Liver (tissue), 9 donors: ENCODE data around the gene KL. TPM values are rescaled to one million over a fixed set of nuclear protein-coding genes. Genes with fewer than 3 reads are reported as not detected.

Experiments used
- DNase-seq: peaks from one replicate; pipeline ENCODE4 v3.0.0-alpha.2; 2017; ENCODE audit warnings: low spot score
- H3K27ac ChIP-seq, 2 donors: one replicate each; pipeline ENCODE4 v1.7.0; 2013; ENCODE audit warnings: inconsistent platforms in 2 of 2, low read length in 2 of 2, control low read depth in 1 of 2, low read depth in 1 of 2, mild to moderate bottlenecking in 1 of 2
- H3K27me3 ChIP-seq, 4 donors: one replicate each; pipeline versions ENCODE4 v1.6.1 to v1.7.0; 2013; ENCODE audit warnings: low read length in 3 of 4, inconsistent platforms in 1 of 4, mild to moderate bottlenecking in 1 of 4, moderate library complexity in 1 of 4; ENCODE audit not compliant: control insufficient read depth in 4 of 4, insufficient read depth in 4 of 4
- H3K36me3 ChIP-seq, 4 donors: one replicate each; pipeline versions ENCODE4 v1.6.1 to v1.7.0; 2013; ENCODE audit warnings: low read length in 3 of 4, mild to moderate bottlenecking in 3 of 4, low read depth in 1 of 4, moderate library complexity in 1 of 4; ENCODE audit not compliant: control insufficient read depth in 4 of 4, insufficient read depth in 3 of 4
- H3K4me1 ChIP-seq, 4 donors: one replicate each; pipeline versions ENCODE4 v1.6.1 to v1.7.0; 2013; ENCODE audit warnings: low read length in 3 of 4, mild to moderate bottlenecking in 3 of 4, moderate library complexity in 1 of 4; ENCODE audit not compliant: control insufficient read depth in 4 of 4, insufficient read depth in 4 of 4
- H3K4me3 ChIP-seq, 3 donors: one replicate each; pipeline versions ENCODE4 v1.6.1 to v1.7.0; 2013; ENCODE audit warnings: low read length in 3 of 3, control low read depth in 1 of 3, low read depth in 1 of 3, mild to moderate bottlenecking in 1 of 3
- H3K9ac ChIP-seq, 2 donors: one replicate each; pipeline ENCODE4 v1.7.0; 2013; ENCODE audit warnings: low read length in 2 of 2, mild to moderate bottlenecking in 2 of 2, moderate library complexity in 2 of 2, control low read depth in 1 of 2, low read depth in 1 of 2
- H3K9me3 ChIP-seq, 4 donors: one replicate each; pipeline versions ENCODE4 v1.6.1 to v1.7.0; 2013; ENCODE audit warnings: low read length in 3 of 4; ENCODE audit not compliant: control insufficient read depth in 4 of 4
- EGR1 ChIP-seq, 2 donors: IDR thresholded peaks; 2 replicates each; pipeline ENCODE4 v1.6.1; 2016 to 2018; ENCODE audit warnings: antibody characterized with exemption in 2 of 2, low read depth in 2 of 2
- FOXA1 ChIP-seq: IDR thresholded peaks from 2 replicates; pipeline ENCODE4 v1.6.1; 2016; ENCODE audit warnings: antibody characterized with exemption
- FOXA2 ChIP-seq: IDR thresholded peaks from 2 replicates; pipeline ENCODE4 v1.6.1; 2016; ENCODE audit warnings: antibody characterized with exemption
- GABPA ChIP-seq, 2 donors: IDR thresholded peaks in 1 of 2; conservative IDR thresholded peaks in 1 of 2; 2 replicates each; pipeline ENCODE4 v1.6.1; 2016; ENCODE audit warnings: antibody characterized with exemption in 2 of 2, mild to moderate bottlenecking in 1 of 2, moderate library complexity in 1 of 2
- HNF4A ChIP-seq, 2 donors: conservative IDR thresholded peaks; 2 replicates each; pipeline ENCODE4 v1.6.1; 2016; ENCODE audit warnings: antibody characterized with exemption in 2 of 2, mild to moderate bottlenecking in 2 of 2
- HNF4G ChIP-seq: IDR thresholded peaks from 2 replicates; pipeline ENCODE4 v1.6.1; 2016; ENCODE audit warnings: antibody characterized with exemption
- JUND ChIP-seq, 2 donors: IDR thresholded peaks; 2 replicates each; pipeline ENCODE4 v1.6.1; 2016; ENCODE audit warnings: antibody characterized with exemption in 2 of 2
- NR2F2 ChIP-seq: IDR thresholded peaks from 2 replicates; pipeline ENCODE4 v1.6.1; 2016; ENCODE audit warnings: antibody characterized with exemption
- RAD21 ChIP-seq, 2 donors: IDR thresholded peaks; 2 replicates each; pipeline ENCODE4 v1.6.1; 2016; ENCODE audit warnings: antibody characterized with exemption in 2 of 2, mild to moderate bottlenecking in 2 of 2
- RXRA ChIP-seq, 2 donors: IDR thresholded peaks; 2 replicates each; pipeline ENCODE4 v1.6.1; 2017 to 2018; ENCODE audit warnings: antibody characterized with exemption in 2 of 2, mild to moderate bottlenecking in 1 of 2
- SP1 ChIP-seq: IDR thresholded peaks from 2 replicates; pipeline ENCODE4 v1.6.1; 2018; ENCODE audit warnings: antibody characterized with exemption, mild to moderate bottlenecking
- TAF1 ChIP-seq: conservative IDR thresholded peaks from 2 replicates; pipeline ENCODE4 v1.6.1; 2016; ENCODE audit warnings: antibody characterized with exemption, mild to moderate bottlenecking
- YY1 ChIP-seq: IDR thresholded peaks from 2 replicates; pipeline ENCODE4 v1.6.1; 2016; ENCODE audit warnings: antibody characterized with exemption, mild to moderate bottlenecking
- WGBS: extraction: QIAGEN DNeasy Blood & Tissue Kit; methylation state at CpG from one replicate; pipeline ENCODE4 v1.1.7; 2013; 5-methylcytosine and 5-hydroxymethylcytosine counted together
- polyA plus RNA-seq, 2 donors: library from polyadenylated mRNA; stranded (reverse) in 1 of 2; unstranded in 1 of 2; fragments of 200-250 nt in 1 of 2; fragments of >200 nt in 1 of 2; fragmentation: Nextera tagmentation in 1 of 2; extraction: Ambion mirVana in 1 of 2; gene quantifications; one replicate each; pipeline versions ENCODE4 v1.2.1 to v1.2.3, GENCODE V29; 2013 to 2015
- total RNA-seq, 2 donors: library from RNA; depleted of rRNA; stranded (reverse); fragments of >200 nt; gene quantifications; one replicate each; pipeline ENCODE4 v1.2.3, GENCODE V29; 2014
- TF ChIP-seq, protein P1 (sequence below): IDR thresholded peaks from 2 replicates; pipeline ENCODE4 v1.6.1; 2016; ENCODE audit warnings: antibody characterized with exemption
- TF ChIP-seq, protein P2 (sequence below): fragments of 150-350 bp; IDR thresholded peaks from 2 replicates; pipeline ENCODE4 v1.5.1; 2017; ENCODE audit warnings: improper control_type of control experiment, low read depth, low read length; ENCODE audit not compliant: missing input control
- TF ChIP-seq, protein P3 (sequence below): IDR thresholded peaks from 2 replicates; pipeline ENCODE4 v1.6.1; 2016; ENCODE audit warnings: antibody characterized with exemption
- TF ChIP-seq, protein P4 (sequence below): IDR thresholded peaks from 2 replicates; pipeline ENCODE4 v1.6.1; 2016; ENCODE audit warnings: antibody characterized with exemption
- TF ChIP-seq, protein P5 (sequence below): IDR thresholded peaks from 2 replicates; pipeline ENCODE4 v1.6.1; 2016; ENCODE audit warnings: antibody characterized with exemption, mild to moderate bottlenecking
- donor health status: healthy.
- donor health status: healthy.
- donor health status: healthy.
- donor health status: healthy.
- donor health status: healthy.

The KL gene
- total and polyA plus RNA-seq, 4 donors = 0.13 to 0.92 (median 0.28) TPM

DNA sequence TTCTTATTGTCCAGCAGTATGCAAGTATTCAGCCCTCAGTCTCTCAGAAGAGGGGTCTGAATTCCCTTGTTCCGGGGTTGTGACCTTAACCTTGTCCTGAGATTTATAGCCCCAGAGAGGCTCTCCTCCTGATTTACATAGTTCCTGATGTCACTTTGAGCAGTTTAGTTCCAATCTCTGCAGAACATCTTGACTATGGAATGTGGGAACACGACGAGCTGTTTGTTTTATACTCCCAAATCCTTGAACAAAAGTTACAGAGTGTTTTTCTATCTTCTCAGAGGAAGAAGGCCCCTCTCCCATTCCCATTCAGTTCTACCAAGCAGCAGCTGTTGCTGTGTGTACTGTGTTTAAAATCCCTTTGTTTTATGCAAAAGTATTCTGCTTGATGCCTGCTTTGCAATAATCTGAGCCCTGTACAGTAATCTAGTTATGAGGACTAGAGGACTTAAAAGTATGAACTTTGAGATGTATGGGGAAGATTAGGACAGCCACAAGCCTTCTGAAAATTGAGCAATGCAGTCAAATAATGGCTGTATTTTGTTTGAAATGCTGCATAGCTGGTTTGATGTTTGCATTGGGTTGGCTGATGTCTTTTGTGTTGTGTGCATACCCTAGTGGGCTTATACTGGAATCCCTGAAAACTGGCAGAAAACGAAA lies 74.7 kb downstream of the KL start:
- H3K9me3 ChIP-seq = no peaks in the 10 kb centered on the region
- H3K9ac ChIP-seq = no peak overlapping the region
- H3K4me3 ChIP-seq = no peak overlapping the region
- WGBS = 65% methylated on average over 4 of the region's 4 CpGs
- TF ChIP-seq, protein P1, sequence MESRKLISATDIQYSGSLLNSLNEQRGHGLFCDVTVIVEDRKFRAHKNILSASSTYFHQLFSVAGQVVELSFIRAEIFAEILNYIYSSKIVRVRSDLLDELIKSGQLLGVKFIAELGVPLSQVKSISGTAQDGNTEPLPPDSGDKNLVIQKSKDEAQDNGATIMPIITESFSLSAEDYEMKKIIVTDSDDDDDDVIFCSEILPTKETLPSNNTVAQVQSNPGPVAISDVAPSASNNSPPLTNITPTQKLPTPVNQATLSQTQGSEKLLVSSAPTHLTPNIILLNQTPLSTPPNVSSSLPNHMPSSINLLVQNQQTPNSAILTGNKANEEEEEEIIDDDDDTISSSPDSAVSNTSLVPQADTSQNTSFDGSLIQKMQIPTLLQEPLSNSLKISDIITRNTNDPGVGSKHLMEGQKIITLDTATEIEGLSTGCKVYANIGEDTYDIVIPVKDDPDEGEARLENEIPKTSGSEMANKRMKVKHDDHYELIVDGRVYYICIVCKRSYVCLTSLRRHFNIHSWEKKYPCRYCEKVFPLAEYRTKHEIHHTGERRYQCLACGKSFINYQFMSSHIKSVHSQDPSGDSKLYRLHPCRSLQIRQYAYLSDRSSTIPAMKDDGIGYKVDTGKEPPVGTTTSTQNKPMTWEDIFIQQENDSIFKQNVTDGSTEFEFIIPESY = no peak
- TF ChIP-seq TAF1 (no peak), HNF4A (conservative IDR thresholded peaks at IDR 0.05) (no peak), GABPA (IDR thresholded peaks at IDR 0.05 in 1 of 2, conservative IDR thresholded peaks at IDR 0.05 in 1 of 2) (no peak), RAD21 (IDR thresholded peaks at IDR 0.05) (no peak), NR2F2 (no peak), FOXA1 (no peak), HNF4G (no peak), EGR1 (IDR thresholded peaks at IDR 0.05; ENCODE audit: low read depth in 2 of 2) (no peak), SP1 (no peak), JUND (IDR thresholded peaks at IDR 0.05) (no peak), FOXA2 (no peak), YY1 (no peak), RXRA (IDR thresholded peaks at IDR 0.05) (no peak)
- TF ChIP-seq, protein P2, sequence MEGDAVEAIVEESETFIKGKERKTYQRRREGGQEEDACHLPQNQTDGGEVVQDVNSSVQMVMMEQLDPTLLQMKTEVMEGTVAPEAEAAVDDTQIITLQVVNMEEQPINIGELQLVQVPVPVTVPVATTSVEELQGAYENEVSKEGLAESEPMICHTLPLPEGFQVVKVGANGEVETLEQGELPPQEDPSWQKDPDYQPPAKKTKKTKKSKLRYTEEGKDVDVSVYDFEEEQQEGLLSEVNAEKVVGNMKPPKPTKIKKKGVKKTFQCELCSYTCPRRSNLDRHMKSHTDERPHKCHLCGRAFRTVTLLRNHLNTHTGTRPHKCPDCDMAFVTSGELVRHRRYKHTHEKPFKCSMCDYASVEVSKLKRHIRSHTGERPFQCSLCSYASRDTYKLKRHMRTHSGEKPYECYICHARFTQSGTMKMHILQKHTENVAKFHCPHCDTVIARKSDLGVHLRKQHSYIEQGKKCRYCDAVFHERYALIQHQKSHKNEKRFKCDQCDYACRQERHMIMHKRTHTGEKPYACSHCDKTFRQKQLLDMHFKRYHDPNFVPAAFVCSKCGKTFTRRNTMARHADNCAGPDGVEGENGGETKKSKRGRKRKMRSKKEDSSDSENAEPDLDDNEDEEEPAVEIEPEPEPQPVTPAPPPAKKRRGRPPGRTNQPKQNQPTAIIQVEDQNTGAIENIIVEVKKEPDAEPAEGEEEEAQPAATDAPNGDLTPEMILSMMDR = no peak
- TF ChIP-seq, protein P3, sequence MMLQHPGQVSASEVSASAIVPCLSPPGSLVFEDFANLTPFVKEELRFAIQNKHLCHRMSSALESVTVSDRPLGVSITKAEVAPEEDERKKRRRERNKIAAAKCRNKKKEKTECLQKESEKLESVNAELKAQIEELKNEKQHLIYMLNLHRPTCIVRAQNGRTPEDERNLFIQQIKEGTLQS = no peak
- TF ChIP-seq, protein P4, sequence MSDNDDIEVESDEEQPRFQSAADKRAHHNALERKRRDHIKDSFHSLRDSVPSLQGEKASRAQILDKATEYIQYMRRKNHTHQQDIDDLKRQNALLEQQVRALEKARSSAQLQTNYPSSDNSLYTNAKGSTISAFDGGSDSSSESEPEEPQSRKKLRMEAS = no peak
- TF ChIP-seq, protein P5, sequence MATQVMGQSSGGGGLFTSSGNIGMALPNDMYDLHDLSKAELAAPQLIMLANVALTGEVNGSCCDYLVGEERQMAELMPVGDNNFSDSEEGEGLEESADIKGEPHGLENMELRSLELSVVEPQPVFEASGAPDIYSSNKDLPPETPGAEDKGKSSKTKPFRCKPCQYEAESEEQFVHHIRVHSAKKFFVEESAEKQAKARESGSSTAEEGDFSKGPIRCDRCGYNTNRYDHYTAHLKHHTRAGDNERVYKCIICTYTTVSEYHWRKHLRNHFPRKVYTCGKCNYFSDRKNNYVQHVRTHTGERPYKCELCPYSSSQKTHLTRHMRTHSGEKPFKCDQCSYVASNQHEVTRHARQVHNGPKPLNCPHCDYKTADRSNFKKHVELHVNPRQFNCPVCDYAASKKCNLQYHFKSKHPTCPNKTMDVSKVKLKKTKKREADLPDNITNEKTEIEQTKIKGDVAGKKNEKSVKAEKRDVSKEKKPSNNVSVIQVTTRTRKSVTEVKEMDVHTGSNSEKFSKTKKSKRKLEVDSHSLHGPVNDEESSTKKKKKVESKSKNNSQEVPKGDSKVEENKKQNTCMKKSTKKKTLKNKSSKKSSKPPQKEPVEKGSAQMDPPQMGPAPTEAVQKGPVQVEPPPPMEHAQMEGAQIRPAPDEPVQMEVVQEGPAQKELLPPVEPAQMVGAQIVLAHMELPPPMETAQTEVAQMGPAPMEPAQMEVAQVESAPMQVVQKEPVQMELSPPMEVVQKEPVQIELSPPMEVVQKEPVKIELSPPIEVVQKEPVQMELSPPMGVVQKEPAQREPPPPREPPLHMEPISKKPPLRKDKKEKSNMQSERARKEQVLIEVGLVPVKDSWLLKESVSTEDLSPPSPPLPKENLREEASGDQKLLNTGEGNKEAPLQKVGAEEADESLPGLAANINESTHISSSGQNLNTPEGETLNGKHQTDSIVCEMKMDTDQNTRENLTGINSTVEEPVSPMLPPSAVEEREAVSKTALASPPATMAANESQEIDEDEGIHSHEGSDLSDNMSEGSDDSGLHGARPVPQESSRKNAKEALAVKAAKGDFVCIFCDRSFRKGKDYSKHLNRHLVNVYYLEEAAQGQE = no peak
- no peaks in the 10 kb centered on the region for H3K36me3 ChIP-seq
- no peaks in the 10 kb centered on the region for H3K4me1 ChIP-seq
- H3K27me3 ChIP-seq = no peaks in the 10 kb centered on the region
- H3K27ac ChIP-seq = no peak overlapping the region
- DNase-seq = no peak
